Measurements from ENCODE around the gene WDR64. TPM values are rescaled to one million over a fixed set of nuclear protein-coding genes. Genes with fewer than 3 reads are reported as not detected.
"Not testable (repeated sequence)": the region's sequence is repeated elsewhere in the genome, so short reads cannot be mapped to it uniquely, and the experiment has no call there.

Gene WDR64
- total and polyA plus RNA-seq, 2 experiments from 2014 or later, result not detected

DNA sequence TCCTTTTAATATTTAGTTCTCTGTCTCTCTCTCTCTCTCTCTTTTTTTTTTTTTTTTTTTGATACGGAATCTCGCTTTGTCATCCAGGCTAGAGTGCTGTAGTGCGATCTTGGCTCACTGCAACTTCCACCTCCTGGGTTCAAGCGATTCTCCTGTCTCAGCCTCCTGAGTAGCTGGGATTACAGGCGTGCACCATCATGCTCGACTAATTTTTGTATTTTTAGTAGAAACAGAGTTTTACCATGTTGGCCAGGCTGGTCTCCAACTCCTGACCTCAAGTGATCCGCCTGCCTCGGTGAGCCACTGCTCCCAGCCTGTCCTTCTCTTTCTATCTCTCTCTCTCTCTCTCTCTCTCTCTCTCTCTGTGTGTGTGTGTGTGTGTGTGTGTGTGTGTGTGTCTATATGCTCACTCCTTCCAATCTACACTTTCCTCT lies 83.4 kb downstream of the WDR64 start:
- not testable (repeated sequence) for H2AFZ ChIP-seq; H3K36me3 Mint-ChIP-seq (ENCODE audit: low read depth); H3K36me3 ChIP-seq (ENCODE audit: insufficient read depth)

DNA sequence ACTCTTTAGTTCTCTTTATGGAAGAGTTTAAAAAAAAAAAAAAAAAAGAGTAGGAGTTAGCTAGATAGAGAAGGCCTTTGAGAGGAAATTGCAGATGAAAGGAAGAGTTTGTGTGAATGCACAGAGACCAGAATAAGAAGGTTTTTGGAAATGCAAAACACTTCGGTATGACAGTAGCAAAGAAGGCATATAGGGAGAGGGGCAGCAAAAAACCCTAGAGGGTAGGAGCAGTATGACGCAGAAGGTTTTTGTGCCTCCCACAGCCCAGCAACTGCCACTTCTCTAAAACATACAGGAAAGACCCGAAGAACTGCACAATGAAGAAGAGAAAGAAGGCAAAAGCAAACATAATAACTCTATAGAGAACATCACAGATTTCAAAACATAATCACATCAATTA lies 84.3 kb downstream of the WDR64 start:
- no peak overlapping the region for H3K4me3 ChIP-seq
- no peaks in the 10 kb centered on the region for H3F3A ChIP-seq (replicated peaks; ENCODE audit: low read depth)
- Mint-ChIP-seq H3K9me3 (no peaks in the 10 kb centered on the region), H3K4me3 (no peak overlapping the region), H3K36me3 (ENCODE audit: low read depth) (no peaks in the 10 kb centered on the region), H3K4me1 (peaks cover 8% of the 10 kb centered on the region), H3K27me3 (ENCODE audit: insufficient read depth, low read depth, poor library complexity) (peaks cover 1% of the 10 kb centered on the region), H3K27ac (no peak overlapping the region)
- H3K79me2 ChIP-seq (replicated peaks; ENCODE audit: insufficient read depth), result no peaks in the 10 kb centered on the region
- no peaks in the 10 kb centered on the region for H4K20me1 ChIP-seq (replicated peaks; ENCODE audit: insufficient read depth)
- TF ChIP-seq EZH2 (IDR thresholded peaks at IDR 0.05; ENCODE audit: low read depth, unreplicated experiment), result no peak
- no peak for TF ChIP-seq EZH2phosphoT487 (IDR thresholded peaks at IDR 0.05; ENCODE audit: unreplicated experiment)
- TF ChIP-seq, protein P1, sequence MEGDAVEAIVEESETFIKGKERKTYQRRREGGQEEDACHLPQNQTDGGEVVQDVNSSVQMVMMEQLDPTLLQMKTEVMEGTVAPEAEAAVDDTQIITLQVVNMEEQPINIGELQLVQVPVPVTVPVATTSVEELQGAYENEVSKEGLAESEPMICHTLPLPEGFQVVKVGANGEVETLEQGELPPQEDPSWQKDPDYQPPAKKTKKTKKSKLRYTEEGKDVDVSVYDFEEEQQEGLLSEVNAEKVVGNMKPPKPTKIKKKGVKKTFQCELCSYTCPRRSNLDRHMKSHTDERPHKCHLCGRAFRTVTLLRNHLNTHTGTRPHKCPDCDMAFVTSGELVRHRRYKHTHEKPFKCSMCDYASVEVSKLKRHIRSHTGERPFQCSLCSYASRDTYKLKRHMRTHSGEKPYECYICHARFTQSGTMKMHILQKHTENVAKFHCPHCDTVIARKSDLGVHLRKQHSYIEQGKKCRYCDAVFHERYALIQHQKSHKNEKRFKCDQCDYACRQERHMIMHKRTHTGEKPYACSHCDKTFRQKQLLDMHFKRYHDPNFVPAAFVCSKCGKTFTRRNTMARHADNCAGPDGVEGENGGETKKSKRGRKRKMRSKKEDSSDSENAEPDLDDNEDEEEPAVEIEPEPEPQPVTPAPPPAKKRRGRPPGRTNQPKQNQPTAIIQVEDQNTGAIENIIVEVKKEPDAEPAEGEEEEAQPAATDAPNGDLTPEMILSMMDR (conservative IDR thresholded peaks at IDR 0.05; ENCODE audit: low read depth in 2 of 2), result no peak
- TF ChIP-seq NANOG (IDR thresholded peaks at IDR 0.05; ENCODE audit: borderline replicate concordance), result no peak
- no peak for TF ChIP-seq JUNB (IDR thresholded peaks at IDR 0.05; ENCODE audit: unreplicated experiment)
- TF ChIP-seq ZNF331 (CRISPR knock-in tag; IDR thresholded peaks at IDR 0.05; ENCODE audit: low read depth), result no peak
- TF ChIP-seq, protein P2, sequence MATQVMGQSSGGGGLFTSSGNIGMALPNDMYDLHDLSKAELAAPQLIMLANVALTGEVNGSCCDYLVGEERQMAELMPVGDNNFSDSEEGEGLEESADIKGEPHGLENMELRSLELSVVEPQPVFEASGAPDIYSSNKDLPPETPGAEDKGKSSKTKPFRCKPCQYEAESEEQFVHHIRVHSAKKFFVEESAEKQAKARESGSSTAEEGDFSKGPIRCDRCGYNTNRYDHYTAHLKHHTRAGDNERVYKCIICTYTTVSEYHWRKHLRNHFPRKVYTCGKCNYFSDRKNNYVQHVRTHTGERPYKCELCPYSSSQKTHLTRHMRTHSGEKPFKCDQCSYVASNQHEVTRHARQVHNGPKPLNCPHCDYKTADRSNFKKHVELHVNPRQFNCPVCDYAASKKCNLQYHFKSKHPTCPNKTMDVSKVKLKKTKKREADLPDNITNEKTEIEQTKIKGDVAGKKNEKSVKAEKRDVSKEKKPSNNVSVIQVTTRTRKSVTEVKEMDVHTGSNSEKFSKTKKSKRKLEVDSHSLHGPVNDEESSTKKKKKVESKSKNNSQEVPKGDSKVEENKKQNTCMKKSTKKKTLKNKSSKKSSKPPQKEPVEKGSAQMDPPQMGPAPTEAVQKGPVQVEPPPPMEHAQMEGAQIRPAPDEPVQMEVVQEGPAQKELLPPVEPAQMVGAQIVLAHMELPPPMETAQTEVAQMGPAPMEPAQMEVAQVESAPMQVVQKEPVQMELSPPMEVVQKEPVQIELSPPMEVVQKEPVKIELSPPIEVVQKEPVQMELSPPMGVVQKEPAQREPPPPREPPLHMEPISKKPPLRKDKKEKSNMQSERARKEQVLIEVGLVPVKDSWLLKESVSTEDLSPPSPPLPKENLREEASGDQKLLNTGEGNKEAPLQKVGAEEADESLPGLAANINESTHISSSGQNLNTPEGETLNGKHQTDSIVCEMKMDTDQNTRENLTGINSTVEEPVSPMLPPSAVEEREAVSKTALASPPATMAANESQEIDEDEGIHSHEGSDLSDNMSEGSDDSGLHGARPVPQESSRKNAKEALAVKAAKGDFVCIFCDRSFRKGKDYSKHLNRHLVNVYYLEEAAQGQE (IDR thresholded peaks at IDR 0.05; ENCODE audit: unreplicated experiment), result no peak
- no peak for TF ChIP-seq POLR2AphosphoS5 (IDR thresholded peaks at IDR 0.05; ENCODE audit: low read depth)
- TF ChIP-seq, protein P3, sequence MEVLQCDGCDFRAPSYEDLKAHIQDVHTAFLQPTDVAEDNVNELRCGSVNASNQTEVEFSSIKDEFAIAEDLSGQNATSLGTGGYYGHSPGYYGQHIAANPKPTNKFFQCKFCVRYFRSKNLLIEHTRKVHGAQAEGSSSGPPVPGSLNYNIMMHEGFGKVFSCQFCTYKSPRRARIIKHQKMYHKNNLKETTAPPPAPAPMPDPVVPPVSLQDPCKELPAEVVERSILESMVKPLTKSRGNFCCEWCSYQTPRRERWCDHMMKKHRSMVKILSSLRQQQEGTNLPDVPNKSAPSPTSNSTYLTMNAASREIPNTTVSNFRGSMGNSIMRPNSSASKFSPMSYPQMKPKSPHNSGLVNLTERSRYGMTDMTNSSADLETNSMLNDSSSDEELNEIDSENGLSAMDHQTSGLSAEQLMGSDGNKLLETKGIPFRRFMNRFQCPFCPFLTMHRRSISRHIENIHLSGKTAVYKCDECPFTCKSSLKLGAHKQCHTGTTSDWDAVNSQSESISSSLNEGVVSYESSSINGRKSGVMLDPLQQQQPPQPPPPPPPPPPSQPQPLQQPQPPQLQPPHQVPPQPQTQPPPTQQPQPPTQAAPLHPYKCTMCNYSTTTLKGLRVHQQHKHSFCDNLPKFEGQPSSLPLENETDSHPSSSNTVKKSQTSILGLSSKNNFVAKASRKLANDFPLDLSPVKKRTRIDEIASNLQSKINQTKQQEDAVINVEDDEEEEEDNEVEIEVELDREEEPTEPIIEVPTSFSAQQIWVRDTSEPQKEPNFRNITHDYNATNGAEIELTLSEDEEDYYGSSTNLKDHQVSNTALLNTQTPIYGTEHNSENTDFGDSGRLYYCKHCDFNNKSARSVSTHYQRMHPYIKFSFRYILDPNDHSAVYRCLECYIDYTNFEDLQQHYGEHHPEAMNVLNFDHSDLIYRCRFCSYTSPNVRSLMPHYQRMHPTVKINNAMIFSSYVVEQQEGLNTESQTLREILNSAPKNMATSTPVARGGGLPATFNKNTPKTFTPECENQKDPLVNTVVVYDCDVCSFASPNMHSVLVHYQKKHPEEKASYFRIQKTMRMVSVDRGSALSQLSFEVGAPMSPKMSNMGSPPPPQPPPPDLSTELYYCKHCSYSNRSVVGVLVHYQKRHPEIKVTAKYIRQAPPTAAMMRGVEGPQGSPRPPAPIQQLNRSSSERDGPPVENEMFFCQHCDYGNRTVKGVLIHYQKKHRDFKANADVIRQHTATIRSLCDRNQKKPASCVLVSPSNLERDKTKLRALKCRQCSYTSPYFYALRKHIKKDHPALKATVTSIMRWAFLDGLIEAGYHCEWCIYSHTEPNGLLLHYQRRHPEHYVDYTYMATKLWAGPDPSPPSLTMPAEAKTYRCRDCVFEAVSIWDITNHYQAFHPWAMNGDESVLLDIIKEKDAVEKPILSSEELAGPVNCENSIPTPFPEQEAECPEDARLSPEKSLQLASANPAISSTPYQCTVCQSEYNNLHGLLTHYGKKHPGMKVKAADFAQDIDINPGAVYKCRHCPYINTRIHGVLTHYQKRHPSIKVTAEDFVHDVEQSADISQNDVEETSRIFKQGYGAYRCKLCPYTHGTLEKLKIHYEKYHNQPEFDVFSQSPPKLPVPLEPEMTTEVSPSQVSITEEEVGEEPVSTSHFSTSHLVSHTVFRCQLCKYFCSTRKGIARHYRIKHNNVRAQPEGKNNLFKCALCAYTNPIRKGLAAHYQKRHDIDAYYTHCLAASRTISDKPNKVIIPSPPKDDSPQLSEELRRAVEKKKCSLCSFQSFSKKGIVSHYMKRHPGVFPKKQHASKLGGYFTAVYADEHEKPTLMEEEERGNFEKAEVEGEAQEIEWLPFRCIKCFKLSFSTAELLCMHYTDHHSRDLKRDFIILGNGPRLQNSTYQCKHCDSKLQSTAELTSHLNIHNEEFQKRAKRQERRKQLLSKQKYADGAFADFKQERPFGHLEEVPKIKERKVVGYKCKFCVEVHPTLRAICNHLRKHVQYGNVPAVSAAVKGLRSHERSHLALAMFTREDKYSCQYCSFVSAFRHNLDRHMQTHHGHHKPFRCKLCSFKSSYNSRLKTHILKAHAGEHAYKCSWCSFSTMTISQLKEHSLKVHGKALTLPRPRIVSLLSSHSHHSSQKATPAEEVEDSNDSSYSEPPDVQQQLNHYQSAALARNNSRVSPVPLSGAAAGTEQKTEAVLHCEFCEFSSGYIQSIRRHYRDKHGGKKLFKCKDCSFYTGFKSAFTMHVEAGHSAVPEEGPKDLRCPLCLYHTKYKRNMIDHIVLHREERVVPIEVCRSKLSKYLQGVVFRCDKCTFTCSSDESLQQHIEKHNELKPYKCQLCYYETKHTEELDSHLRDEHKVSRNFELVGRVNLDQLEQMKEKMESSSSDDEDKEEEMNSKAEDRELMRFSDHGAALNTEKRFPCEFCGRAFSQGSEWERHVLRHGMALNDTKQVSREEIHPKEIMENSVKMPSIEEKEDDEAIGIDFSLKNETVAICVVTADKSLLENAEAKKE (CRISPR knock-in tag; IDR thresholded peaks at IDR 0.05), result no peak
- no peak for TF ChIP-seq CREB1 (CRISPR knock-in tag; IDR thresholded peaks at IDR 0.05; ENCODE audit: low read depth)
- TF ChIP-seq ZNF114 (CRISPR knock-in tag; IDR thresholded peaks at IDR 0.05), result no peak
- no peak overlapping the region for H2AFZ ChIP-seq
- ATAC-seq (peak; percentile 85), DNase-seq (ENCODE audit: low spot score) (peak; percentile 23)
- H3K4me1 ChIP-seq (ENCODE audit: insufficient read depth), result no peaks in the 10 kb centered on the region
- H3K27ac ChIP-seq (ENCODE audit: low read depth), result no peak overlapping the region
- H3K9me2 ChIP-seq (ENCODE audit: insufficient read depth), result no peaks in the 10 kb centered on the region
- no peaks in the 10 kb centered on the region for H3K36me3 ChIP-seq (ENCODE audit: insufficient read depth)
- H3K4me2 ChIP-seq, result no peak overlapping the region
- no peaks in the 10 kb centered on the region for H3K27me3 ChIP-seq (ENCODE audit: insufficient read depth)

More for the DNA sequence above, 83.4 kb downstream of the WDR64 start:
- H3K9me2 ChIP-seq (ENCODE audit: insufficient read depth); H3K4me1 Mint-ChIP-seq; H3K4me3 Mint-ChIP-seq; H4K20me1 ChIP-seq (replicated peaks; ENCODE audit: insufficient read depth); H3K27ac ChIP-seq (ENCODE audit: low read depth); H3K79me2 ChIP-seq (replicated peaks; ENCODE audit: insufficient read depth); H3K27me3 Mint-ChIP-seq (ENCODE audit: insufficient read depth, low read depth, poor library complexity); H3K27me3 ChIP-seq (ENCODE audit: insufficient read depth); H3K4me3 ChIP-seq; H3K4me1 ChIP-seq (ENCODE audit: insufficient read depth); H3K9me3 Mint-ChIP-seq; H3F3A ChIP-seq (replicated peaks; ENCODE audit: low read depth); ATAC-seq; H3K4me2 ChIP-seq; DNase-seq (ENCODE audit: low spot score): not testable (repeated sequence)
- H3K27ac Mint-ChIP-seq, result peak overlapping the region; percentile 73; the same call in 1 of the 2 replicates
